LNCaP clone FGC (cell line): ENCODE results near the gene LHPP.

Source experiments
- DNase-seq: peaks from one replicate; pipeline ENCODE4 v3.0.0-alpha.2; 2011; ENCODE audit warnings: low read depth
- H3K4me3 ChIP-seq: 2 replicates; pipeline ENCODE4 v1.5.1; 2011; ENCODE audit warnings: mild to moderate bottlenecking, low read depth, low read length, control low read depth
- CTCF ChIP-seq: IDR thresholded peaks from 2 replicates; pipeline ENCODE4 v1.5.1; 2012; ENCODE audit warnings: mild to moderate bottlenecking; ENCODE audit not compliant: control insufficient read depth, insufficient read depth; ENCODE audit errors: extremely low read depth

The LHPP gene

GRCh38 chr10:124595143-124595883, 133.7 kb downstream of the LHPP start:
- TF ChIP-seq CTCF = no peak
- no peak for DNase-seq
- H3K4me3 ChIP-seq = no peak overlapping the region

- H3K4me3 ChIP-seq = no peak overlapping the region
- DNase-seq = no peak
- no peak for TF ChIP-seq CTCF
Observed at GRCh38 chr10:124596116-124596785, 134.6 kb downstream of the LHPP start.

- H3K4me3 ChIP-seq = no peak overlapping the region
- TF ChIP-seq CTCF = no peak
- DNase-seq = no peak
Observed at GRCh38 chr10:124596962-124597845, 135.6 kb downstream of the LHPP start.

- no peak for DNase-seq
- no peak overlapping the region for H3K4me3 ChIP-seq
- TF ChIP-seq CTCF = no peak
Observed at GRCh38 chr10:124597846-124598165, 136.2 kb downstream of the LHPP start.

- no peak for TF ChIP-seq CTCF
- no peak overlapping the region for H3K4me3 ChIP-seq
- DNase-seq = no peak
Observed at GRCh38 chr10:124598196-124598595, 136.6 kb downstream of the LHPP start.

GRCh38 chr10:124598773-124599587, 137.4 kb downstream of the LHPP start:
- no peak for DNase-seq
- no peak overlapping the region for H3K4me3 ChIP-seq
- TF ChIP-seq CTCF = no peak
